GM18505 (cell line): ENCODE data around the gene TRIM5.
"Not testable (repeated sequence)": the region's sequence is repeated elsewhere in the genome, so short reads cannot be mapped to it uniquely, and the experiment has no call there.

Experiments used
- ATAC-seq: cut with Tn5 transposase; IDR thresholded peaks from one replicate; pipeline ENCODE4 v1.9.1; 2021; ENCODE audit not compliant: unreplicated experiment
- POLR2A ChIP-seq: IDR thresholded peaks from 4 replicates; pipeline ENCODE4 v1.6.1; 2011; ENCODE audit warnings: borderline replicate concordance; ENCODE audit not compliant: insufficient read depth, insufficient read length; ENCODE audit errors: extremely low read depth

TRIM5 gene

DNA sequence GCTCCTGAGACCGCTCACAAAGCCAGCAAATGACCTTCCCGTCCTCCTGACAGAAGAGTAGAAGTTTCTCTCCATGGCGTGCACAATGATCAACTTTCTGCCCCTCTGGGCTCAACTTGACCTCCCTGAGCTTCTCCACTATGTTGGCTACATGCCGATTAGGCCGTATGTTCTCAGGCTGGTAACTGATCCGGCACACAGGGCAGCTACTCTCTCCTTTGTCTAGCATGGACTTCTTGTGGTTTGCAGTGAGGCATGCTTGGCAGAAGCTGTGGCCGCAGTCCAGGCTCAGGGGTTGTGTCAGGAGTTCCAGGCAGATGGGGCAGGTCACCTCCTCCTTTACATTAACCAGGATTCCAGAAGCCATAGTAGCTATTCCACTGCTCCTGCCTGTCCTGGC is 5.1 kb downstream of the TRIM5 start:
- ATAC-seq = no peak
- no peak for TF ChIP-seq POLR2A

- ATAC-seq = no peak
- TF ChIP-seq POLR2A = no peak
These were observed 10.5 kb downstream of the TRIM5 start for GRCh38 chr11:5674391-5674790.

DNA sequence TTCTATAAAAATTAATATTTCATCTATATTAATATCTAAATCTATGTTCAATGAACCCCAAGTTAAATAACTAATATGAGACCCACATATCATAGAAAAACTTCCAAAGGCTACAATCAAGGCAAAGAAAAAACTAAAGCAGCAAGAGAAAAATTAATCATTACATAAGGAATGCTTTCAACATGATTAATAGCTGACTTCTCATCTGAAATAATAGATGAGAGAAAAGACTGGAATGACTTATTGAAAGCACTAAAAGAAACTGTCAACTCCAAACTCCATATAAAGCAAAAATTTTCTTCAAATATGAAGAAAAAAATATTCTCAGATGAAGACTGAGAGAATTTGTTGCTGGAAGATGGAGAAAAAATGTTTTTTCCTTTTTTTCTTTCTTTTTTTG is 13.0 kb downstream of the TRIM5 start:
- TF ChIP-seq POLR2A = no peak
- ATAC-seq = no peak

GRCh38 chr11:5666402-5666793 is 18.5 kb downstream of the TRIM5 start:
- no peak for ATAC-seq
- TF ChIP-seq POLR2A = no peak

- ATAC-seq = no peak
These were observed 19.0 kb downstream of the TRIM5 start for GRCh38 chr11:5665746-5666401.

GRCh38 chr11:5665051-5665570 is 19.8 kb downstream of the TRIM5 start:
- TF ChIP-seq POLR2A = no peak

More at GRCh38 chr11:5665746-5666401, 19.0 kb downstream of the TRIM5 start:
- no peak for TF ChIP-seq POLR2A

DNA sequence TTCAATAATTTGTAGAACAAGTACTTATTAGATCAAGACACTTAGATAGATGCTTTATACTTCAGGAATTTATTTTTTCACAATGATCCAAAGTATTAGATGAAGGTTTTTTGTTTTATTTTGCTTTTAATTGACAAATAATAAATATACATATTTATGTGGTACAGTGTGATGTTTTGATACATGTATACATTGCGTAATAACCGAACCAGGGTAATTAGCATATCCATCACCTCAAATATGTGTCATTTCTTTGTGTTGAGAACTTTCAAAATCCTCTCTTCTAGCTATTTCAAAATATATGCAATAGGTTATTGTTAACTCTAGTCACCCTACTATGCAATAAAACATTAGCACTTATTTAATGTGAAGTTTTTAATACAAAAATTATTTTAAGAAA is 21.4 kb downstream of the TRIM5 start:
- ATAC-seq = no peak
- no peak for TF ChIP-seq POLR2A

More at GRCh38 chr11:5665051-5665570, 19.8 kb downstream of the TRIM5 start:
- no peak for ATAC-seq

GRCh38 chr11:5658318-5658717 is 26.6 kb downstream of the TRIM5 start:
- no peak for TF ChIP-seq POLR2A
- no peak for ATAC-seq

GRCh38 chr11:5656956-5657355 is 27.9 kb downstream of the TRIM5 start:
- not testable (repeated sequence) for ATAC-seq

GRCh38 chr11:5655474-5655873 is 29.4 kb downstream of the TRIM5 start:
- no peak for ATAC-seq
- TF ChIP-seq POLR2A = no peak

- no peak for ATAC-seq
- no peak for TF ChIP-seq POLR2A
These were observed 38.7 kb downstream of the TRIM5 start for GRCh38 chr11:5646139-5646538.

DNA sequence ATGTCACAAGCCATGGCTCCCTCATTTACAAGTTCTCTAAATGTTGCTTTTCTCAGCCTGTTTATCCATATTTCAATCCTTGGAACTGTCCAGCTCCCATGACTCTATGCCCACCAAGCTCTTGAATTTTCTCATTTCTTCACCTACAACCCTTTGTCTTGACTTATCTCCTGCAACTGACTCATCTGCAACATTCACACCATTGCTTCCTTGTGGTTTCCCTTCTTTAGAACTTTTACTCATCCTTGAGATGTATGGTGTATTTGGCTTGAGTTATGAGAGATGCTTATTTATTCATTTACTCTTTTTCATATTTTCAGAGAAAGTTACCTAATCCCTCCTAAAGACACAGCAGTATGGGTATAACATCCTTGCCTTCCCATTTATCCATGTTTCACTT is 41.3 kb downstream of the TRIM5 start:
- ATAC-seq = no peak
- no peak for TF ChIP-seq POLR2A

DNA sequence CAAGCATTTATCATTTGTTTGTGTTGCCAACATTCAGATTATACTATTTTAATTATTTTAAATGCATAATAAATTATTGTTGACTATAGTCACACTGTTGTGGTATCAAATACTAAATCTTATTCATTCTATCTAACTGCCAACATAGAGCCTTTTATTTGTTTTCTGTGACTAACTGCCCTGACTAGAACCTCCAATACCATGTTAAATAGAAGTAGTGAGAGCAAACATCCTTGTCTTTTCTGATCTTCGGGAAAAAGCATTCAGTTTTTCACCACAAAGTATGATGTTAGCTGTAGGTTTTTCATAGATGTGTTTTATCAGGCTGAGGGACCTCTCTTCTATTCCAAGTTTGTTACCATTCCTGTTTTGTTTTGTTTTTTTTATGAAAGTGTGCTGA is 44.9 kb downstream of the TRIM5 start:
- no peak for TF ChIP-seq POLR2A
- ATAC-seq = no peak

DNA sequence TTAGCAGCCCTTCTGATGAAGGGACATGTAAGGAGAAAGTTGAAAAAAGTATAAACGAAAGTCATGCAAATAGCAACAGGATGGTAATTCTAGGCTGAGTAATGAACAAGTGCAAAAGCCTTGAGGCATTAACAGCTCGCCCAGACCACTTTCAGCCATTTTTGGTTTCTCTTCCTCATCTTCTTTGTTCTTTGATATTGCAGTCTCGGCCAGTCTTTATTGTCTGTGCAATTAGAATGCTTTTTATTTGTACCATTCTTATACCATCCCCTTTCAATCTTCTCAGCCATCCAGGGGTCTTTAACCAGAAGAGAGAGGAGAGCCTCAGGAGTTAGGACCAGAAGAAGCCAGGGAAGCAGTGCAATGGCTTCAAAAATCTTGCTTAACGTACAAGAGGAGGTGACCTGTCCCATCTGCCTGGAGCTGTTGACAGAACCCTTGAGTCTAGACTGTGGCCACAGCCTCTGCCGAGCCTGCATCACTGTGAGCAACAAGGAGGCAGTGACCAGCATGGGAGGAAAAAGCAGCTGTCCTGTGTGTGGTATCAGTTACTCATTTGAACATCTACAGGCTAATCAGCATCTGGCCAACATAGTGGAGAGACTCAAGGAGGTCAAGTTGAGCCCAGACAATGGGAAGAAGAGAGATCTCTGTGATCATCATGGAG is 52.8 kb downstream of the TRIM5 start:
- ATAC-seq = peak; percentile 96
- peak; percentile 39 for TF ChIP-seq POLR2A
